ENCODE measurements around the gene PEDS1. TPM values are rescaled to one million over a fixed set of nuclear protein-coding genes. Genes with fewer than 3 reads are reported as not detected.

PEDS1 gene
- polyA plus RNA-seq, 1 donor from 2014 or later = 10.0 TPM

- Histone ChIP-seq H3K27me3 (ENCODE audit: insufficient read depth, low read depth, low read length) (peaks cover 22% of the 10 kb centered on the region), H3K79me2 (replicated peaks; ENCODE audit: insufficient read depth, low read length) (no peaks in the 10 kb centered on the region), H3K9me3 (ENCODE audit: low read length) (no peaks in the 10 kb centered on the region), H3K9ac (ENCODE audit: low read length) (peak within 1 kb of the TSS; percentile 58), H3F3A (ENCODE audit: insufficient read depth, low read length, poor library complexity, severe bottlenecking) (no peaks in the 10 kb centered on the region), H4K20me1 (ENCODE audit: insufficient read depth) (no peaks in the 10 kb centered on the region), H3K36me3 (ENCODE audit: insufficient read depth, low read length) (no peaks in the 10 kb centered on the region), H2AFZ (ENCODE audit: low read depth, low read length) (peak within 1 kb of the TSS; percentile 33), H3K27ac (ENCODE audit: low read length) (no peak within 1 kb of the TSS), H3K9me2 (ENCODE audit: insufficient read depth, low read length) (no peaks in the 10 kb centered on the region), H3K4me2 (ENCODE audit: low read length) (no peak within 1 kb of the TSS), H3K4me3 (ENCODE audit: low read length) (peak within 1 kb of the TSS; percentile 78)
- TF ChIP-seq RAD21 (conservative IDR thresholded peaks at IDR 0.05) = peak; percentile 51
- TF ChIP-seq POLR2AphosphoS5 (IDR thresholded peaks at IDR 0.05) = no peak
- TF ChIP-seq CTCF (IDR thresholded peaks at IDR 0.05; ENCODE audit: poor library complexity, severe bottlenecking) = peak; percentile 52
These were observed 36.9 kb upstream of the PEDS1 start, which contains the start of gene CEBPB for GRCh38 chr20:50190251-50191064. Gene CEBPB (plus strand): TSS chr20:50190830. CDS start chr20:50191034, 204 bp downstream.

- TF ChIP-seq TAF1 (IDR thresholded peaks at IDR 0.05; ENCODE audit: low read depth) (no peak), RAD21 (conservative IDR thresholded peaks at IDR 0.05) (no peak), EZH2 (IDR thresholded peaks at IDR 0.05; ENCODE audit: borderline replicate concordance, insufficient read depth, low read length, poor library complexity, severe bottlenecking) (no peak), SMC3 (conservative IDR thresholded peaks at IDR 0.05; ENCODE audit: poor library complexity) (no peak), EP300 (conservative IDR thresholded peaks at IDR 0.05; ENCODE audit: poor library complexity, severe bottlenecking) (no peak), REST (IDR thresholded peaks at IDR 0.05; ENCODE audit: borderline replicate concordance) (no peak), POLR2AphosphoS5 (IDR thresholded peaks at IDR 0.05) (no peak), CTCF (IDR thresholded peaks at IDR 0.05; ENCODE audit: poor library complexity, severe bottlenecking) (no peak), MXI1 (conservative IDR thresholded peaks at IDR 0.05; ENCODE audit: poor library complexity, severe bottlenecking) (no peak)
- Histone ChIP-seq H3K36me3 (ENCODE audit: insufficient read depth, low read length) (no peaks in the 10 kb centered on the region), H3K4me3 (ENCODE audit: low read length) (peak overlapping the region; percentile 65), H3K9ac (ENCODE audit: low read length) (no peak overlapping the region), H3K9me2 (ENCODE audit: insufficient read depth, low read length) (no peaks in the 10 kb centered on the region), H3K27me3 (ENCODE audit: insufficient read depth, low read depth, low read length) (peaks cover 22% of the 10 kb centered on the region), H3K79me2 (replicated peaks; ENCODE audit: insufficient read depth, low read length) (no peaks in the 10 kb centered on the region), H3K4me2 (ENCODE audit: low read length) (no peak overlapping the region), H3F3A (ENCODE audit: insufficient read depth, low read length, poor library complexity, severe bottlenecking) (no peaks in the 10 kb centered on the region), H4K20me1 (ENCODE audit: insufficient read depth) (no peaks in the 10 kb centered on the region), H2AFZ (ENCODE audit: low read depth, low read length) (no peak overlapping the region), H3K27ac (ENCODE audit: low read length) (no peak overlapping the region), H3K9me3 (ENCODE audit: low read length) (no peaks in the 10 kb centered on the region)
These were observed 36.2 kb upstream of the PEDS1 start for GRCh38 chr20:50189681-50190250.
